Measurements from ENCODE around the gene RNF144B.
"Not testable (repeated sequence)": the region's sequence is repeated elsewhere in the genome, so short reads cannot be mapped to it uniquely, and the experiment has no call there.

Gene RNF144B

DNA sequence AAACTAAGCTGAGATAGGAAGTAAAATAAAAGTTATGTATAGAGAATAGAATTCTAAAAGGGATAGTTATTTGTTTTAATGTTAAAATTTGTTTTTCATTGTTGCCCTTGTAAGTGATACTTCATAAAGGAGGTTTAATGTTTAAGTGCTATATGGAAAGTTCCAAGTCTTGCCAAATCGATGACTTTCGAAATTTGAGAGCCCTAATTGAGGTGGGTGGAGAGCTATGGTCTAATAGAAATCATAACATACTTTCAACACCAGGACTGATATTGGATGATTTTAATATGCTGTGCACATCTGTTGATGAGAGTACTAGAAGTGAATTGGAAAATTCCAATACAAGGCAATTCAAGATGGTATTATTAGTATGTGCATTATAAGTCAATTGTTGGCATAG, 64.6 kb downstream of the RNF144B start:
- no peak for DNase-seq

DNA sequence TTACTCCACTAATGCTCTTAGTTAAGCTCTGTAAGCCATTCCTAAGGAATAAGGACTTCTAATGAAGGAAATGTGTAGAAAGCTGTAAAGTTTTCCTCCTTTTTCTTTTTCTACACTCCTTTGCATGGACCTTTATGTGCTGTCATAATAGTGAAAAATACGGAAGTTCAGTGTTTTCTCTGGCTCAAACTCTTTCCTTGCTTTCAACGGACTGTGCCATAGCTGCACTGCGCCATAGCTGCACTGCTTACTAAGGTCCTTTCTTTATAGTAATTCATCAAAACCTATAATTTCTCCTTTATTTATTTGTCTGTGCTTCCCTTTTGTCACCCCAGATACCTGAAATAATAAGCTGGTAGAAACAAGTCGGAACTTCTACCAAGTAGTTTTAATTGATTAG, 67.3 kb downstream of the RNF144B start:
- DNase-seq: no peak

DNA sequence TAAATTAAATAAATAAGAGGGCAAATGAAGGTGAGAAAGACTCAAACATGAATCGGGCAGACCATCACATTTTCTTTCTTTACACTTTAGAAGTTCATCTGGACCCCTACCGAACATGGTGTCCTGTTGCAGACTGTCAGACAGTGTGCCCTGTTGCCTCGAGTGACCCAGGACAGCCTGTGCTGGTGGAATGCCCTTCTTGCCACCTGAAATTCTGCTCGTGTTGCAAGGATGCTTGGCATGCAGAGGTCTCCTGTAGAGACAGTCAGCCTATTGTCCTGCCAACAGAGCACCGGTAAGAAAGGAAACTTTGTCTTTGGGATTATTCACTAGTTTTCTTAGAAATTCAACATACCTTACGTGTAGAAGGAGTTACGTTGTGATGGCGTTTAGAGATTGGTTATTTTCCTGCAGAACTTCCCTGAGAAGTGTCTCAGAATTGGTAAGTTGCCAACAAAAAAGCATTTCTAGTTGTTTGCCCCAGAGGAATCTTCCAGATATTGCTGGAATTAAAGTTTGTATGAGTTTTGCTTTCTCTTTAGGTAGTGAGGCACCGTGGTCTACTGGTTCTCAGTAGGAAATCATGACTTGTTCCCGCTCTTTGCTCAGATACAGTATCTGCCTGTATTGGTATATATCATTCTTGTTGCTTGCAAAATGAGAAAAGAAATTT, 70.1 kb downstream of the RNF144B start:
- DNase-seq: no peak

DNA sequence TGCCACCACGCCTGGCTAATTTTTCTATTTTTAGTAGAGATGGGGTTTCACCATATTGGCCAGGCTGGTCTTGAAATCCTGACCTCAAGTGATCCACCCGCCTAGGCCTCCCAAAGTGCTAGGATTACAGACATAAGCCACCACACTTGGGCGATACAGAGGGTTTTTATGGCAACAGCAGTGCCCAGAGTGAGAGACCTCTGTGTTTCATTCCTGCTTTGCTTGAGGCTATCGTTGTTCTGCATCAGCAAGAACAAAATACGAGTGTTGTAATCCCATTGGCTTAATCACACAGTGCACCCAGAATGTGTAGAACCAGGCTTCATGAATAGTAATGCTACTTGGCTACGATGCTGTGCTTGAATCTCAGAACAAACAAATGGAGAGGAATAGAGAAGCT, 70.9 kb downstream of the RNF144B start:
- DNase-seq: not testable (repeated sequence)

DNA sequence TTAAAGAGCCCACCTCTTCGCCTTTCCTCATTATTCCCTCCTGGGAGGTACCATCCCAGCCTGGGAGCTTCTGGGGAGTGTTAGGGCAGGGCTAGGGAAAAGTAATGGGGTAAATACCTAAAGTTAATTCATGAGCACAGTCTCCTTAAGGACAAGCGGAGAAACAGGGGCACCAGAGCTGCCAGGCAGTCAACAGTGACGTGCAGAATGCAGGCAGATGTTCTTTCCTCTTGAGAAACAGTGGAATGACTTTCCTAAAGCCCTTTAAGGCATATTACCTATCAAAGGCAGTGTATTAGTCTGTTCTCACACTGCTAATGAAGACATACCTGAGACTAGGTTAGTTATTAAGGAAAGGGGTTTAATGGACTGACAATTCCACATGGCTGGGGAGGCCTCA, 76.3 kb downstream of the RNF144B start:
- DNase-seq: no peak

DNA sequence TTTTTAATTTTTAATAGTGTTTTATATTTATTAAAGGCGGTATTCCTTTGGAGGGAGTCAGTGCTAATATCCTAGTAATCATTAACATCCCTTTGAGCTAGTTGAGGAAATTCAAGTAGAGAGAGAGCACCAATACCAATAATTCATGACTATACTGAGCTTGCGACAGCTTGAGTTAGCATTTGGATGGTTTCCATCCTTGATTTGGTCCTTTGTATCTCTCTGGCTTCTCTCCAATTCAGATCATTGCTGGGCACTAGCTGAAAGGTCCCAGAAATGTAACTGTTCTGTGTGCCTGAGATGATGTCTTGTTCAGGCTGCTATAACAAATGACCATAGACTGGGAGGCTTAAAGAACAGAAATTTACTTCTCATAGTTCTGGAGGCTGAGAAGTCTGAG, 77.0 kb downstream of the RNF144B start:
- DNase-seq: no peak

DNA sequence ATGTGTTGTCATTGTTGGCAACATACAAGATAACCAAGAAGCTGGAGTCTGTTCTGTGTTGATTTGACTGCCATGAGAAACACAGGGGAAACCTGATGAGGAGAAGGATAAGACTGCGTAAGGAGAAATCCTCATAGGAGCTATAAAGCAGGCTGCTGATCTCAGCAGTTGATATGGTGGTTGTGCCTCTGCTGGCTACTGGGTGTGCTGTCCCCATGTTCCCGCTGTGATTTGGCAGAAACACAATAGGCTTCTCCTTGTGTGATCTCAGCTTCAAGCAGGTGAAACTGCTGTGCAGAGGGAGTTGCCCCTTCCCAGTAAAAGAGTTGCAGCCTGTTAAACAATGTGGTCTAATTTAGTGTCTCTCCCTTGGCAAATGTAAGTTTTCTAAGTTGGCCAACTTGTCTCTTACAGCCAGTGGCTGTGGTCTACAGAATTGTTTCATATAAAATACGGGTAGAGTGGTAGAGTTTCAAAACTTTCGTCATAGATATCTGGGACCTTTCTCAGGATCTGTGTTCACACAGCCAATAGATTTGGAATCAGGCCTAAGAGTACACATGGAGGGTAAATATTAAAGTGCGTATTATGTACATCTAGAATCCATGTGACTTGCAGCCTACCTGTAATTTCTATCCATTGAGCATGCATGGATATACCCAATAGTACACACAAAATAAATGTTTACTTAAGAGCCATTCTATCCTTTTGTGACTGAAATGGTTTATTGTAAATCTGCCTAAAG, 78.4 kb downstream of the RNF144B start:
- peak; percentile 31 for DNase-seq

DNA sequence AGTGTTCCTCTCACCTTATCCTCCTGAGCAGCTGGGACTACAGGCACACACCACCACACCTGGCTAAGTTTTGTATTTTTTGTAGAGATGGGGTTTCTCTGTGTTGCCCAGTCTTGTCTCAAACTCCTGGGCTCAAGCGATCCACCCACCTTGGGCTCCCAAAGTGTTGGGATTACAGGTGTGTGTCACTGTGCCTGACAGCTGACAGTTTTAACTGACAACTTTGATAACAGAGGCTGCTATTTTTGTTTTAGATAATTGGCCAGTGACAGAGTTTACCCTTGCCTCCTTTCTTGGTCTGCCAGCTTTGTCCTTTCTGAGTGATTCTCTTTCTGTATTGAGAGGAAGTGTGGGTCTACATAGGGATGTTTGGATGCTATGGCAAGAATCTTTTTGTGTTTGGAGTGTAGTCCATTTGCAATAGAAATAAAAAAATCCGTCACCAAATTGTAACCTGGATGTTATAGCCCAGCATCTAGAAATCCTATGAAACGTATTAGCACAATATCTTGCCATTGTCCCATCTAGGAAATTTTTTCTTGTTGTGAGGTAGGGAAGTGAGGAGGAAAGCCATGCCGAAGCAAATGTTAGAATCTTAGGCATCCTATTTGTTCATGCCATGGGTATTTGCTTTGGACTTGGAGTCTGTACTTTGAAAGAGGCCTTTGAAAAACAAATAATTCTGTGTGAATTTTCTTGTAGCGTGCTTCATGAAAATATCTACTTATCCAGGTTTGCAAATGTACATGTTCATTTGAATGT, 80.8 kb downstream of the RNF144B start:
- no peak for DNase-seq

DNA sequence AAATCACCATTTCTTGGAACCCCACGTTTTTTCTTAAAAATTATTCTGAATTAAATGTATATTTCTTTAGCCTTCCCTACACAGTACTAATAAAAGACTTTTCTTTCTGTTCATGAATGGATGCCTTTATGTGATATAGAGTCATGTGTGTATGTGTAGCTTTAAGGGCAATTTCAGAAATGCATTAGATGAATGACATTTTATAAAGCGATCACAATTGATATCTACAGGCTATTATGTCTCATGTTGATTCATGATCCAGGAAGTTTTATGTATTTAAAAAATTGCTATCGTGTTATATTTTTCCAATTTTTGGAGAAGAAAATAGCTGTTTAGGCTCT, 81.3 kb downstream of the RNF144B start:
- DNase-seq: no peak

DNA sequence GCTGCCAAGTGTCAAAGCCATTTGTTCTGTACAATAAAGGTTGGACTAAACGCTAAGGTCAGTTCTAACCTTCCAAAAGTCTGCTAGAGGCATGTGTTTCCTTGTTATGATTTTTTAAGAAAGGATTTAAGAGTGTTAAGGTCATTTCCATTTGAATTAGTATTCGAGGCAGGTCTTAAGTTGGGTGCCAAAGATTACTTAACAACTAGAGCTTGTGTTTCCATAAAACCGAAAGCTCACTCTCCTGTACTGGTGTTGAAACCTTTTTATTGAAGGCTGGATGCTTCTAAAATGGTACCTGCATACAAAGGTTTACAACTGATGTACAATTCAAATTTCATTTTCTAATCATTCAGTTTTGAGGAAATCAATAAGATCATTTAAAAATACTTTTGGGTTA, 82.4 kb downstream of the RNF144B start:
- no peak for DNase-seq

DNA sequence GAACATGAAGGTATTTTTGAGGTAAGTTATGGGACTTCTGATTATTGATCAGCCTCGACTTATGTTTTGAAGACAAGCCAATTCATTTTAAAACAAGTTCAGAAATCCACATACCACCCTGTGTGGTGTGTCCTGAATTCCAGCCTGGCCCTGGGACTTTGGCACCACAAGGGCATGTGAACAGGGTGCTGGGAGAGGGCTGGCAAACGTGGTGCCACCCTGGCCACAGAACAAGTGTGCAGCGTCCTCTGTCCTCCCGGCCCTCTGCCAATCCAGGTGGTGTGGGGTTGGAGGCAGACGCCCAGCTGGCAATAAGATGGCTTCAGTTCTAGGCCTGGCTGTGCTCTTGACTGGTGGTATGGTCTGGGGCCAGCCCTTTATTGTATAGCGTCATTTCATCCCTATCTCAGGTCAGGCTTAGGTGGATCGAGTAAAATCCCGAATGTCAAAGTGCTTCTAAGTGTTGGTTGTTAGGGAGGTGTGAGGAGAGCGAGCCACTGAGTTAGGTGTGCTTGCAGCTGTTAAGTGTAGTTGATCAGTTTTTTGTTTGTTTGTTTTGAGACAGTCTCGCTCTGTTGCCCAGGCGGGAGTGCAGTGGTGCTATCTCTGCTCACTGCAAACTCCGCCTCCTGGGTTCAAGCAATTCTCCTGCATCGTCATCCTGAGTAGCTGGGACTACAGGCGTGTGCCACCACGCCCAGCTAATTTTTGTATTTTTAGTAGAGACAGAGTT, 84.2 kb downstream of the RNF144B start:
- no peak for DNase-seq

DNA sequence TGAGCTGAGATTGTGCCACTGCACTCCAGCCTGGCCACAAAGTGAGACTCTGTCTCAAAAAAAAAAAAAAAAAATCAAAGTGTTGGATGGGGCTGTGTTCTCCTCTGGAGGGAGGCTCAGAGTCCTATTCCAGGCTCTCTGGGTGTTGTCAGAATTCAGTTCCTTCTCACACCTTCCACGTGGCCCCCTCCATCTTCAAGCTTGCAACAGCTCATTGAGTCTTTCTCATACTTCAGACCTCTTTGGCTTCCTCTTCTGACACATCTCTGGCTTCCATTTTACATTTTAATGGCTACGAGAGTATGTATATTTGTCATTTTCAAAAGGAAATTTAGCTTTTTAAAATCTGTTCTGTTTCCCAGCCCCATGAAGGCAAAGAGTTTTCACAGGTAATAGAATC, 85.8 kb downstream of the RNF144B start:
- no peak for DNase-seq

DNA sequence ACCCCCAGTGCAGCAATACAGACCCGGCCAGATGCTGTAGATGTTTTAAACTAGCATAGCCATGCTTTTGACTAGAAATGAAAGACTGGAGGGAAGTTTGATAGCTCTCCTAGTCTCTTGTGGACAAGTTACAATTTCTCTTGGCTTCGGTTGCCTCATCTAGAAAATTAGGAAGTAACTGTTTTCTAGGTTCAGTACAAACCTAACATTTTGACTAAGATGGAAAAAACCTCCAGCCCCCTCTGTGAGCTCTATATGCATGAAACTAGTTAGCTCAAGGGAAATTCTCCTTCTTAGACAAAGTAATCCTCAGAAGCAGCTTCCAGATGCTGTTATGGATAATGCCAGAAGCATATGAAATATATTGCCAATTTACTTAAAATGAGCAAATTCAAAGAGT, 86.6 kb downstream of the RNF144B start:
- no peak for DNase-seq

DNA sequence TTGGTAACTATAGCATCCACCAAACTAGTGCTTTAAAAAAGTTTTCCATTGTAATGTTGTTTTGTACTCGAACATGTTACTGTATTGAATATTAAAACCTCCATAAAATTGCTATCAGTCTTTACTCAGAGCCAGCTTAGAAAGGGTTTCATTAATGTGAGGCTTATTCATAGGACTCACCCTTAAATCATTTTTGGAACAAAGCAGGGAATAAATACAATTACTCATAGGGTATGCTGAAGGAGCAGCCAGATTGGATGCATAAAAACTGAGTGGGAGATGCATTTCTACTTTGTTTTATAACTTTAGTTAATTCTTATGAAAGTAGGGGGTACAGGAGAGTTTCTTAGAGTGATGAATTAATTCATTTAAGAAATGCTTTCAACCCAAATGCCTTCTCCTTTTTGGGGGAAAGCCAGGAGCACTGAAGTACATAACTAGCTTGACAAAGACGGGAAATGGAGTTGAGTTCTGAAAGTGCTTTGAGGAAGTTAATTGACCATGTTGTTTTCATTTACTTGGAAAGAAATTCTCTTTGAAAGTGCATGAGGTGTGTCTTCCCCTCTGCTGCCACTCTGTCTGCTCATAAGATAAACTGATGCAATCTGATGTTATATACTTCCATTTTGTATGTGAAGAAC, 90.3 kb downstream of the RNF144B start:
- DNase-seq: no peak

DNA sequence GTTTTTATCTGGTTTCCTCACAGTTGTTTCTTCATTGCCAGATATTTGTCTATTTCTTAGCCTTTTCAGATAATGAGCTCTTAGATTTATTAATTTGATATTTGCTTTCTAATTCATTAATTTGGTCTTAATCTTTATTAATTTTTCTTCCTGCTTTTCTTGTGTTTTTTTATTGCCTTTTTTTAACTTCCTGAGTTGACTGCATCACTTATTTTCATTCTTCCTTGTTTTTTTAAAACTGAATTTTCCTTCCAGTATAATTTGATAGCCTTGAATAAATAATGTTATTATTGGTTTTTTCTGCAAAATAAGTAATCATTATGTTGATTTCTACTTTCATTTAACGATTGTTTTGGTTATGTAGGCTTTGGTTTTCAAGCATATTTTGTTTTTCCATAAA, 91.5 kb downstream of the RNF144B start:
- DNase-seq: no peak

DNA sequence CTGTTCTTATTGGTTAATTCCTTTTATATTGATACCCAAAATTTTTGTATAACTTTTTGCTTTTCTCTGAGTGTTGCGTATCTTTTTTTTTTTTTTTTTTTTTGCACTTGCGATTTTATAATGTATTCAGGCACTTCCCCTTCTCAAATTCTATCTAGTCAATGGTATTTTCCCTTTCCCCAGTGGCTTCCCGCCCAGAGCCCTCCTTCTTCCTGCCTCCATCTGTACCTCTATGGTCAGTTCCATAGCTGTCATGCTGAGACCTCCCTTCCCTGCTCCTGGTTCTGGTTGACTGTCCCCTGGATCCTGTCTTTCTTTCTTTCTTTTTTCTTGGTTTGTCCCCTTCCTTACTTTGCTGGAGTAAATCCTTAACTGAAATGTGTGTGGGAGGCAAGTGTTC, 94.7 kb downstream of the RNF144B start:
- no peak for DNase-seq

DNA sequence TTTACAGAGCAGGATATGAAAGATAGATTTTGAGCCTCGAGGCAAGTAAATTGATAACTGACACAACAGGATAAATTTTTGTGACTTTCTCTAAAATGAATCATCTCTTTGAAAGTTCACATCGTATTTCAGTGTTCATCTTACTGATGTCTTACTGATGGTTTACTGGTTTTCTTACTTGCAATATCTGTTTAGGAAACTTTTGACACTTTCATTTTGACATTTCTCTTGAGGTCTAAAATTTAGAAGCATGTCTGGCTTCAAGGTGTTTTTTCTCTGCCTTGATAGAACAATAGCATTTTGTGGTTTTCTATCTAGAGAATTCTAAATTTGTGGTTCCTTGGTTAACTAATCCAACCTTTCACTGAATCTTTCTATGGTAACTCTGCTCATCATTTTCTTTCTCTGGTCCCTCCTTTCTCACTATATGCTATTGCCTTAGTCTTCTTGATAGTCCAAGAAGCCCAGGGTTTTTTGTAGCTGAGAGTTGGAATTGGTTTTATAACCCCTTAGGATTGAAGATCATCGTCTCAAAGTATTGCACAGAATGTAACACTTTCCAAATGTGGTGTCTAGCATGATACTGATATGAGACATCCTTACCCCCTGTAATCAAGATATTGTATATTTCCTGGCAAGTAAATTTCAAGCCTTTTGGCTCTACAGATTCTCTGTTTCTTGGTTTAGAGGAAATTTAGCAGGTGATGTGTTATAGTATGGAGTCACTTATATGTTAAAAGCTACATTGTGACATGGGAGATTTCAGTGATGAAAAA, 98.7 kb downstream of the RNF144B start:
- no peak for DNase-seq

DNA sequence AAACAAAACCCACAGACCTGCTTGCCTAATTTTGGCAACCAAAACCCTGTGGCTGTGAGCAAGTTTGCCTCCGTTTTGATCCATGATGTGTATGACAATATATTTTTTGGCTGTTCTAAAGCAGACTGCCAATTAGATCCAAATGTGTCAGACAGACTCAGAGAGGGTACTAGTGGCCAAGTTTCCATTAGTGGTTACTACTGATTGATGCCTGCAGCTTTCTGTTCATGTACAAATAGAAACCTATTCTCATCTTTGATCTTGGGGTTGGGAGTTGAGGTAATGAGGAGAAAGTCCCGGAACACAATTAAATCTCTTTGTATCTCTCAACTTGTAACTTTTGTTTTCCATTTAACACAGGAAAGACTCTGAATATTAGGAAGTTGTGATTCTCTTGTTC, 100.9 kb downstream of the RNF144B start:
- DNase-seq: no peak

DNA sequence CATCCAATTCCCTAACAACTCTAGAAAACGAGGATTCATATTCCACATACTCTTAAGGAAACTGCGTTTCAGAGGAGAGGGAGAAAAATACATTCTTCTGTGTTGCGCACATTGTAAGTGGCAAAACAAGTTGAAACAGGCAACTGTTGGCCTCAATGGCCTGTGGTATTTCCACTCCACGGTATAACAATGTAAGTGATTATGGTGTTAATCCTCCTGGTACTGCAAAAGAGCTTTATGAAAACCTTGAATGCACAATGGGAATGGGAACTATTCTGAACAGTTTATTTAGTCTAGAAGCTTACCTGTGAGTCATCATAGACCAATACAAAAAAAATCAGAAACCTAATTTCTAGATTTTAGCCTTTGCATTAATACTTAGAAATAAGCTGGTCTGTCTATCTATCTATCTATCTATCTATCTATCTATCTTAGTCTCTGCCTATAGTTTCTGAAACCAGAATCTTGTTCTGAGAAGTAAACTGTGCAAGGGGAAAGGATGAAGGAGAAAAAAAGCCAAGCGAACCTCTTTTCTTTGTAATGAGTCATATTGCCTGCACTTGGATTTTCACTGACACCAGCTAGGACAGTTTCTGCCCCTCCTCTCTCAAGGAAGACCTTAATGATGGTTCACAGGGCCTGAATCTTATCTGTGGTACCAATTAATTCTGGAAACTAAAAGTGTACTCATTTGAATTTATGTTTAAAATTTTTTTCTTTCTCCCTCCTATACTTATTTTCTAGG, 101.5 kb downstream of the RNF144B start:
- no peak for DNase-seq

DNA sequence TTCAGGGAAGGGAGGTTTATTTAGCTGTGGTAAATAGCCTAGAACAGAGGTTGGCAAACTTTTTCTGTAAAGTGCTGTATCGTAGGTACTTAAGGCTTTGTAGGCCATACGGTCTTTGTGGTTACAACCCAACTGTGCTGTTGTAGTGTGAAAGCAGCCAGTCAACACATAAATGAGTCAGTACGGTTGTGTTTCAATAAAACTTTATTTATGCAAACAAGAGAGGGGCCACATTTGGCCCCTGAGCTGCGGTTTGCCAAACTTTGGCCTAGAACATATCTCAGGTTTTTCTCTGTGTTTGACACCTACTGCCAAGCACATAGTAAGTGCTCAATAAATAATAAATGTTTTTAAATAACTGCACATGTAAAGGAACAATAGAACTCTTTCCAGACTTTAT, 102.2 kb downstream of the RNF144B start:
- no peak for DNase-seq

DNA sequence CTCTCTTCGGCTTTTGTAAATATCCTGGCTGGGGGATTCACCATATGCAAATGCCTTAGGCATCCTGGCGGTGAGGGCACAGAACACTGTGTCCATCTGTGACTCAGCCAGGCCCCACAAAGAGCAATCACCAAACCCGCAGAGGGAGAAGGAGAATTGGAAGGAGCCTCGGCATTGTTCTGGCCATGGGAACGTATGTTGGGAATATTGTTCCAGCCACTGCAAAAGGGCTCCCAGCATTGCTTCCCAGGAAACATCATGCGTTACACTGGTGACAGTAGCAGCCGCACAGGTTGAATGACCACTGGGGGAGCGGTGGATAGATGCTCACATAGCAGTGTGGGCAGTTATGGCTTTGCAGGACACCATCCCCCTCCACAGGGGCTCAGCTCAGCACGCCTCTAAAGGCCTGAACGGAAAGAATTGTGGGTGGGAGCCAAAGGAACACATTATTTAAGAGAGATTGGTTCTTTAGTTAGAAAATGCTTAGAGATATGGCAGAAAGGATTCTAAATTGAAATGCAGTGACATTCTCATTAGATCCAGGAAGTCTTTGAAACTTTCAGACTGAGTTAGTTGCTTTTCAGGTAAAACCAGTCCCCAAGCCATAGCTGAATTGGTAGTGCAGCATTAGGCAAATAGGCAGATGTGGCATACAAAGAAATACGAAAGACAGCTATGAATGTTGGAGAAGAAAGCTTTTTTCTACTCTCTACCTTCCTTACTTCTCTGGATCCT, 104.3 kb downstream of the RNF144B start:
- DNase-seq: no peak

Data from NCI-H774 (cell line).